Neural cell (in vitro differentiated cells): Measurements from ENCODE around the gene VMP1.

ENCODE experiments used
- CTCF ChIP-seq: fragments of 450-650 bp; IDR thresholded peaks from 2 replicates; pipeline ENCODE4 v1.5.1; 2014; ENCODE audit warnings: antibody characterized with exemption, mild to moderate bottlenecking, moderate library complexity; ENCODE audit not compliant: poor library complexity, severe bottlenecking
- EZH2 ChIP-seq: fragments of 200-600, 300-800 bp; shearing (Covaris generic), sonication (generic); IDR thresholded peaks from 2 replicates; pipeline ENCODE4 v1.6.1; 2014; ENCODE audit warnings: antibody characterized with exemption, low read length, borderline replicate concordance, mild to moderate bottlenecking; ENCODE audit not compliant: insufficient read depth, poor library complexity, severe bottlenecking
- RAD21 ChIP-seq: fragments of 450-650 bp; conservative IDR thresholded peaks from 2 replicates; pipeline ENCODE4 v1.6.1; 2014; ENCODE audit warnings: antibody characterized with exemption, mild to moderate bottlenecking, moderate library complexity

GRCh38 chr17:59848385-59848668 is 140.9 kb downstream of the VMP1 start:
- TF ChIP-seq CTCF (no peak), RAD21 (no peak), EZH2 (no peak)
